Thoracic aorta (tissue), 2 donors: ENCODE results near the gene ZIM2. TPM values are rescaled to one million over a fixed set of nuclear protein-coding genes. Genes with fewer than 3 reads are reported as not detected.

Experiments
- ATAC-seq: fragments of 150-250 bp; one replicate; pipeline ENCODE4 v1.8.0; 2017; ENCODE audit warnings: low read depth; ENCODE audit not compliant: insufficient number of reproducible peaks, low FRiP score
- DNase-seq: peaks from one replicate; pipeline ENCODE4 v3.0.0-alpha.2; 2020; ENCODE audit warnings: low spot score
- H3K27ac ChIP-seq, 2 donors: fragments of 200-600 bp; sonication (generic); 1 replicate in 1 of 2; 2 replicates in 1 of 2; pipeline ENCODE4 v1.5.1; 2016; ENCODE audit warnings: mild to moderate bottlenecking in 2 of 2, moderate library complexity in 2 of 2
- H3K27me3 ChIP-seq: fragments of 200-600 bp; sonication (generic); replicated peaks from 2 replicates; pipeline ENCODE4 v1.6.0; 2016; ENCODE audit warnings: mild to moderate bottlenecking; ENCODE audit not compliant: insufficient read depth
- H3K36me3 ChIP-seq: fragments of 200-600 bp; sonication (generic); one replicate; pipeline ENCODE4 v1.5.1; 2016
- H3K4me1 ChIP-seq, 2 donors: fragments of 200-600 bp; sonication (generic); 1 replicate in 1 of 2; 2 replicates in 1 of 2; pipeline versions ENCODE4 v1.5.1 to v1.6.0; 2016; ENCODE audit warnings: low read depth in 2 of 2, mild to moderate bottlenecking in 1 of 2; ENCODE audit not compliant: control insufficient read depth in 1 of 2
- H3K4me3 ChIP-seq: fragments of 200-600 bp; sonication (generic); 2 replicates; pipeline ENCODE4 v1.5.1; 2016; ENCODE audit warnings: mild to moderate bottlenecking
- H3K9me3 ChIP-seq: fragments of 200-600 bp; sonication (generic); 2 replicates; pipeline ENCODE4 v1.5.1; 2016
- total RNA-seq, 2 donors: library from RNA; depleted of rRNA; stranded (reverse); fragments of >200 nt; gene quantifications; one replicate each; pipeline versions ENCODE4 v1.1.0 to v1.2.3, GENCODE V29; 2016
- TF ChIP-seq, protein P1 (sequence below): fragments of 200-600 bp; sonication (generic); IDR thresholded peaks from one replicate; pipeline ENCODE4 v1.5.1; 2019; ENCODE audit warnings: antibody characterized with exemption

Gene ZIM2
- total RNA-seq, 2 donors from 2014 or later: 1.4 TPM; not detected in 1

DNA sequence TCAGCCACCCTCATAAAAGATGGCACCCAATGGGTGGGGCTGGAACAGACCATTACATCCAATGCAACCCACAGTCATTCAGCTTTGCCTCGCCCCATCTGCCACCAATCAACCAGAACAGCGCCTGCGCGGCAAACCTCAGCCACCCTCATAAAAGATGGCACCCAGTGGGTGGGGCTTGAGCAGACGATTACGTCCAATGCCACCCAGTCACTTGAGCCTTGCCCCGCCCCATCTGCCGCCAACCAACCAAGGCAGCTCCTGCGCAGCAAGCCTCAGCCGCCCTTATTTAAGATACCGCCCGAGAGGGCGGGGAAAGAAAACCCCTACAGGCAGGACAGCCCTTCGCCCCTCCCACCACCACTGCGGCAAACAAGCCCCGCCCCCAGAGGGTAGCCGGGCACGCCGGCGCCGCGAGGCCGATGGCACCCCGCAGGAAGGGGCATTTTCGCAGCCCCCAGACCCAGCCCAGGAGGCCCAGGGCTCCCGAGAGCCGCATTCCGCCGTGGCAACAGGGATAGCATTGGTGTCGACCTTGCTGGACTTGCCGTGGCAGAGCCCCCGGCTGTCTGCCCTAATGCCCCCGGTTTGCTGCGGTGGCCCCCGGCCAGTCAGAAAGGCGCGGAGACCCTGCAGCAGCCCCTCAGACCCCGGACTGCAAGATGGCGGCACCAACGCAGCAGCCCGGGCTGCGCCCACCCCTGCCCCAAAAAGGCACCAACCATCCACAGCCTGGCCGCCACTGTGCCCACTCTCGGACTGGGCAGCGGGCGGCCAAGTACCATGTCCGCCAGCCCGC is 675 bp downstream of the ZIM2 start:
- Histone ChIP-seq H3K4me3 (peak overlapping the region; percentile 73), H3K9me3 (no peaks in the 10 kb centered on the region), H3K4me1 (peaks cover 0 to 6% of the 10 kb centered on the region in 2 donors), H3K27ac (peak overlapping the region; percentile 53 to 77), H3K27me3 (no peaks in the 10 kb centered on the region), H3K36me3 (no peaks in the 10 kb centered on the region)
- ATAC-seq: peak; percentile 62
- peak; percentile 94 for DNase-seq
- TF ChIP-seq, protein P1, sequence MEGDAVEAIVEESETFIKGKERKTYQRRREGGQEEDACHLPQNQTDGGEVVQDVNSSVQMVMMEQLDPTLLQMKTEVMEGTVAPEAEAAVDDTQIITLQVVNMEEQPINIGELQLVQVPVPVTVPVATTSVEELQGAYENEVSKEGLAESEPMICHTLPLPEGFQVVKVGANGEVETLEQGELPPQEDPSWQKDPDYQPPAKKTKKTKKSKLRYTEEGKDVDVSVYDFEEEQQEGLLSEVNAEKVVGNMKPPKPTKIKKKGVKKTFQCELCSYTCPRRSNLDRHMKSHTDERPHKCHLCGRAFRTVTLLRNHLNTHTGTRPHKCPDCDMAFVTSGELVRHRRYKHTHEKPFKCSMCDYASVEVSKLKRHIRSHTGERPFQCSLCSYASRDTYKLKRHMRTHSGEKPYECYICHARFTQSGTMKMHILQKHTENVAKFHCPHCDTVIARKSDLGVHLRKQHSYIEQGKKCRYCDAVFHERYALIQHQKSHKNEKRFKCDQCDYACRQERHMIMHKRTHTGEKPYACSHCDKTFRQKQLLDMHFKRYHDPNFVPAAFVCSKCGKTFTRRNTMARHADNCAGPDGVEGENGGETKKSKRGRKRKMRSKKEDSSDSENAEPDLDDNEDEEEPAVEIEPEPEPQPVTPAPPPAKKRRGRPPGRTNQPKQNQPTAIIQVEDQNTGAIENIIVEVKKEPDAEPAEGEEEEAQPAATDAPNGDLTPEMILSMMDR: no peak

DNA sequence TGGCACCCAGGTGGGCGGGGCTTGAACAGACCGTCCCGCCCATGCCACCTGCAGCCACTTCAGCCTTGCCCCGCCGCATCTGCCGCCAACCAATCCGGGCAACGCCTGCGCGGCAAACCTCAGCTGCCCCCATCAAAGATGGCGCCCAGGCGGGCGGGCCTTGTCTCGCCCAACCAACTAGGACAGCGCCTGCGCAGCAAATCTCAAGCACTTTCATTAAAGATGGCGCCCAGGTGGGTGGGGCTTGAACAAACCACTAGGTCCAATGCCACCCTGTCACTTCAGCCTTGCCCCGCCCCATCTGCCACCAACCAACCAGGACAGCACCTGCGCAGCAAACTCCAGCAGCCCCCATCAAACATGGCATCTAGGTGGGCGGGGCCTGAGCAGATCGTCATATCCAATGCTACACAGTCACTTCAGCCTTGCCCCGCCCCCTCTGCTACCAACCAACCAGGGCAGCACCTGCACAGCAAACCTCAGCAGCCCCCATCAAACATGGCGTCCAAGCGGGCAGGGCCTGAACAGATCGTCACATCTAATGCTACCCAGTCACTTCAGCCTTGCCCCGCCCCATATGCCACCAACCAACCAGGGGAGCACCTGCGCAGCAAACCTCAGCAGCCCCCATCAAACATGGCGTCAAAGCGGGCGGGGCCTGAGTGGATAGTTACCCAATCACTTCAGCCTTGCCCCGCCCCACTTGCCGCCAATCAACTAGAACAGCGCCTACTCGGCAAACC is 1.4 kb downstream of the ZIM2 start:
- no peaks in the 10 kb centered on the region for H3K27me3 ChIP-seq
- H3K36me3 ChIP-seq: no peaks in the 10 kb centered on the region
- DNase-seq (peak; percentile 99), ATAC-seq (peak; percentile 68)
- H3K27ac ChIP-seq: peak overlapping the region; percentile 67 to 87
- H3K9me3 ChIP-seq: no peaks in the 10 kb centered on the region
- peaks cover 0 to 6% of the 10 kb centered on the region in 2 donors for H3K4me1 ChIP-seq
- TF ChIP-seq, protein P1: no peak
- H3K4me3 ChIP-seq: peak overlapping the region; percentile 73

DNA sequence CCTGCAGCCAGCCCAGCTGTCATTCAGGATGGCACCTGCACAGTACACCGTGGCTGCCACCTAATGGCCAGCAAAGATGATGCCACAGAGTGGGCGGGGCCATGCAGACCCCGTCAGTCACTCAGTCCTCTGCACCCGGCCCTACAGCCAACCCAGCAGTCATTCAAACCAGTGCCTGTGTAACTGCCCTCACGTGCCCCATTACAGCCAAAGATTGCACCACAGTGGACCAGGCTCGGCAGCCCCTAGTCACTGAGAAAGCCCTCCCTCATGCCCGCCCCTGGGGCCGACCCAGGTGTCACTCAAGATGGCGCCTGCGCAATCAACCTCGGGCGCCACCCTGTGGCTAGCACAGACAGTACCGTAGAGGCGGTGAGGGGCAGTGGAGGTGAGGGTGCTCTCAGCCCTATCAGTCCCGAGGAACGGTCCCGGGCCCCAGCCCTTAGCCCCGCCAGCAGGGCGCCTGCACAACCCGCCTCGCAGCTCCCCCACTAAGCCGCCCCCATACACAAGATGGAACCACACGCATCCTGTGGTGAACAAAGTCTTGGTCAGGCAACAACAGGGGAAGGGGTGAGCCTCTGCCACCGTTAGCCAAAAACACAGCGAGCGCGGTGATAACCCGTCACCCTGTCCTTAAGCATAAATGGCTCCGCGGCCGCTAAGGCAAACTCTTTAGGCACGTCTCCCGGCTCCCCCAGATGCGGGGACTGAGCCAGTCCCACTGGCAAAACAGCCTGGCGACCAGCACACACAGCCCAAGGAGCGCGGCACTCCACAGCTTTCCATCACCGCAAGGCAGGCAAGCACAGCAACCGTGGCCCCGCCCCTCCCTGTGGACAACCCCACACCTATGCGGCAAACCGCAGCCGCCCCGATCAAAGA is 2.3 kb downstream of the ZIM2 start:
- no peaks in the 10 kb centered on the region for H3K9me3 ChIP-seq
- TF ChIP-seq, protein P1: peak; percentile 25
- DNase-seq (peak; percentile 27), ATAC-seq (no peak)
- H3K36me3 ChIP-seq: no peaks in the 10 kb centered on the region
- peak overlapping the region; percentile 67 to 87 for H3K27ac ChIP-seq
- no peaks in the 10 kb centered on the region for H3K27me3 ChIP-seq
- peaks cover 0 to 6% of the 10 kb centered on the region in 2 donors for H3K4me1 ChIP-seq
- H3K4me3 ChIP-seq: peak overlapping the region; percentile 68

DNA sequence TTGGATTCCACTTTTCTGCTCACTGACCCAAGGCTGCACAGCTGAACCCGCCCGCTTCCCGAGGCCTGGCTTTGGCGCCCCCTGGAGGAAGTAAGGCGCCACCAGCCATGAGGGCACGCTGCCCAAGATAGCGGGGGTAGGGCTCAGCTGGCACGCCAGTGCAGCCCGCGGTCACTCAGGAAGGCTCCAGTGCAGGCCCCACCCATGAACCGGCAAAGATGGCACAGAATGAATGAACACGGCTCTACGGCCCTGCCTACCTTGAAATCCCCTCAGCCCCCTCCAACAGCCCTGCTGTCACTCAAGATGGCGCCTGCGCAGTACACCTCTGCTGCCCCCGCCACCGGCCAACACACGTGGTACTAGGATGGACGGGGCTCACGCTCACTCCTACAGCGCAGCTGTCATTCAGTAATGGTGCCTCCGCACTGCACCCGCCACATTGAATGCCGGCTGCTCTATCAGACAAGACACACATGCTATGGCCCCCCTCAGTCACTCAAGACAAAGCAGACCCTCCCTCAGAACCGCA is 3.0 kb downstream of the ZIM2 start:
- peak; percentile 17 for DNase-seq
- peak overlapping the region; percentile 68 for H3K4me3 ChIP-seq
- H3K4me1 ChIP-seq: peaks cover 0 to 6% of the 10 kb centered on the region in 2 donors
- no peaks in the 10 kb centered on the region for H3K36me3 ChIP-seq
- no peaks in the 10 kb centered on the region for H3K27me3 ChIP-seq
- TF ChIP-seq, protein P1: peak; percentile 63
- peak; percentile 31 for ATAC-seq
- H3K27ac ChIP-seq: peak overlapping the region; percentile 67 to 87
- no peaks in the 10 kb centered on the region for H3K9me3 ChIP-seq
